Retinal pigment epithelial cell (primary cell): ENCODE results near the gene ZCWPW1.
"Not testable (repeated sequence)": the region's sequence is repeated elsewhere in the genome, so short reads cannot be mapped to it uniquely, and the experiment has no call there.

Experiments used
- DNase-seq: peaks from one replicate; pipeline ENCODE4 v3.0.0-alpha.2; 2010; ENCODE audit warnings: low read depth
- H3K4me3 ChIP-seq: 2 replicates; pipeline ENCODE4 v1.5.1; 2011; ENCODE audit warnings: mild to moderate bottlenecking, low read length, control low read depth, moderate library complexity
- CTCF ChIP-seq: conservative IDR thresholded peaks from 2 replicates; pipeline ENCODE4 v1.5.1; 2011; ENCODE audit warnings: low read depth, low read length, control low read depth, inconsistent platforms

The ZCWPW1 gene

GRCh38 chr7:100380196-100380595, 48.3 kb downstream of the ZCWPW1 start:
- H3K4me3 ChIP-seq: no peak overlapping the region
- no peak for TF ChIP-seq CTCF
- no peak for DNase-seq

- TF ChIP-seq CTCF: no peak
- DNase-seq: no peak
- H3K4me3 ChIP-seq: no peak overlapping the region
Measured at GRCh38 chr7:100378114-100378755, 50.3 kb downstream of the ZCWPW1 start.

- H3K4me3 ChIP-seq: no peak overlapping the region
- no peak for DNase-seq
- TF ChIP-seq CTCF: no peak
Measured at GRCh38 chr7:100376066-100376465, 52.4 kb downstream of the ZCWPW1 start.

- H3K4me3 ChIP-seq: no peak overlapping the region
- TF ChIP-seq CTCF: no peak
- no peak for DNase-seq
Measured at GRCh38 chr7:100374601-100375000, 53.9 kb downstream of the ZCWPW1 start.

GRCh38 chr7:100373870-100374598, 54.5 kb downstream of the ZCWPW1 start:
- not testable (repeated sequence) for DNase-seq, H3K4me3 ChIP-seq
- peak; percentile 18 for TF ChIP-seq CTCF

- no peak for TF ChIP-seq CTCF
- no peak within 1 kb of the TSS for H3K4me3 ChIP-seq
- no peak for DNase-seq
Measured at GRCh38 chr7:100373261-100373831, 55.2 kb downstream of the ZCWPW1 start, which contains the start of gene PILRA. Gene PILRA (plus strand): TSS chr7:100373487. CDS start chr7:100373657, 170 bp downstream.
